Brain microvascular endothelial cell (primary cell): ENCODE data around the gene NEK11.

ENCODE experiments used
- DNase-seq: peaks from one replicate; pipeline ENCODE4 v3.0.0-alpha.2; 2020
- H3K27ac ChIP-seq: fragments of 250-450 bp; sonication (Bioruptor Pico); 2 replicates; pipeline ENCODE4 v1.5.1; 2020; ENCODE audit warnings: mild to moderate bottlenecking, moderate library complexity
- H3K27me3 ChIP-seq: fragments of 250-450 bp; sonication (Bioruptor Pico); replicated peaks from 2 replicates; pipeline ENCODE4 v1.5.1; 2020; ENCODE audit warnings: mild to moderate bottlenecking
- H3K36me3 ChIP-seq: fragments of 250-450 bp; sonication (Bioruptor Pico); replicated peaks from 2 replicates; pipeline ENCODE4 v1.5.1; 2020; ENCODE audit warnings: mild to moderate bottlenecking
- H3K4me3 ChIP-seq: 2 replicates; pipeline ENCODE4 v1.5.1; 2011; ENCODE audit warnings: low read depth, mild to moderate bottlenecking, control low read depth, low read length, moderate library complexity
- CTCF ChIP-seq: IDR thresholded peaks from 2 replicates; pipeline ENCODE4 v1.5.1; 2011; ENCODE audit warnings: low read depth, mild to moderate bottlenecking, moderate library complexity, low read length, control low read depth, inconsistent platforms; ENCODE audit errors: missing control alignments
- in situ Hi-C: cut with HindIII; loops from 2 replicates; pipeline ENCODE4 v1.10.0; 2017; ENCODE audit warnings: low sequenced_read_pairs, low pct_ligation_motif_present

The NEK11 gene

GRCh38 chr3:131174752-131175151, 148.1 kb downstream of the NEK11 start:
- DNase-seq: peak; percentile 17
- Histone ChIP-seq H3K27me3 (no peaks in the 10 kb centered on the region), H3K4me3 (no peak overlapping the region), H3K36me3 (no peaks in the 10 kb centered on the region), H3K27ac (no peak overlapping the region)
- in situ Hi-C loops: no loop called here
- TF ChIP-seq CTCF: no peak

- no peak for DNase-seq
- Histone ChIP-seq H3K27ac (no peak overlapping the region), H3K36me3 (no peaks in the 10 kb centered on the region), H3K4me3 (no peak overlapping the region), H3K27me3 (no peaks in the 10 kb centered on the region)
- in situ Hi-C loops: no loop called here
- no peak for TF ChIP-seq CTCF
Observed at GRCh38 chr3:131178710-131179375, 152.2 kb downstream of the NEK11 start.

- no peaks in the 10 kb centered on the region for H3K36me3 ChIP-seq
- in situ Hi-C loops: no loop called here
- H3K27me3 ChIP-seq: no peaks in the 10 kb centered on the region
- H3K4me3 ChIP-seq: no peak overlapping the region
- no peak for DNase-seq
- TF ChIP-seq CTCF: no peak
- no peak overlapping the region for H3K27ac ChIP-seq
Observed at GRCh38 chr3:131192701-131193100, 166.0 kb downstream of the NEK11 start.

- DNase-seq: no peak
- H3K4me3 ChIP-seq: no peak overlapping the region
- no peak for TF ChIP-seq CTCF
- no peaks in the 10 kb centered on the region for H3K36me3 ChIP-seq
- in situ Hi-C loops: no loop called here
- H3K27ac ChIP-seq: no peak overlapping the region
- H3K27me3 ChIP-seq: no peaks in the 10 kb centered on the region
Observed at GRCh38 chr3:131193641-131194238, 167.1 kb downstream of the NEK11 start.

- H3K27ac ChIP-seq: no peak overlapping the region
Observed at GRCh38 chr3:131194816-131195215, 168.1 kb downstream of the NEK11 start.

More at GRCh38 chr3:131194816-131195215, 168.1 kb downstream of the NEK11 start:
- Histone ChIP-seq H3K27me3 (no peaks in the 10 kb centered on the region), H3K36me3 (no peaks in the 10 kb centered on the region), H3K4me3 (no peak overlapping the region)
- in situ Hi-C loops: no loop called here
- no peak for TF ChIP-seq CTCF
- DNase-seq: no peak
